GM20431 (cell line): Measurements from ENCODE around the gene ACAD8.
"Not testable (repeated sequence)": the region's sequence is repeated elsewhere in the genome, so short reads cannot be mapped to it uniquely, and the experiment has no call there.

Experiments used
- in situ Hi-C: fragments of 300-500 bp; cut with MseI, MboI; formaldehyde crosslinking; loops from one replicate; pipeline ENCODE4 v1.15.0; 2020; ENCODE audit warnings: low sequenced_read_pairs; ENCODE audit not compliant: unreplicated experiment

Gene ACAD8

DNA sequence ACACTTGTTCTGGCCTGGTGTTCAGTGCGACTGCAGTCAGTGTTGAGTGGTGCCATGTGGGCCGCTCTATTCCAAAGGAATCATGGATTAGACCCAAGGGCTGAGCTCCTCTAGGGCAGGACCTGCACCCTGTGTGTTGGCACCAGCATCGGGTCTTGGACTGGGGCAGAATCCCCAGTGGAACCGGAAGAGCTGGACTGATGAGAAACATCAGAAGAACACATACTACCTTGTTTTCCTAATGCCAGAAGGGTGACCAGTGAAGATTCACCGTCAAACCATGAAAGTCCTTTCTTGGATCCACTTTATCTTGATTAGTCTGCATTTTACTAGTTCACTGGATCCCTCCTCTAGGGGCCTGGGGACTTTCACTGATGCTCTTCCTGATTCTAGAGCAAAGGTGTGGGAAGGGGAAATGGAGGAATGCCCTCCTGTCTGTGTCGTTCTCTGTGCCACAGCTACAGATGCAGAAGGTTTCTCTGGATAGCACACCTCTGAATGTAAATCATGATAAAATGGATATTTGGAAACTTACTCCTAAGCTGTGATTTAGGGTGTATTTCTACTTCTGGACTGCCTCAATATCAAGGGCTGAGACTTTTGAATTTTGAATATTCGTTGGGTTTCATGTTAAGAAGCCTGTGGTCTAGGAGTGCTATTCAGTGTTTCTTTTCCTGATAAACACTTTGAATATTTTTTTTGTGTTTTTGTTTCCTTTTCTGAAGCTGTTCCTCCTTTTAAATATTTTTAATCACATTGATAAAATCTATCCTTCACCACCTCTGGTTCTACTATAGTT is 11.8 kb downstream of the ACAD8 start:
- in situ Hi-C loops: no loop called here

DNA sequence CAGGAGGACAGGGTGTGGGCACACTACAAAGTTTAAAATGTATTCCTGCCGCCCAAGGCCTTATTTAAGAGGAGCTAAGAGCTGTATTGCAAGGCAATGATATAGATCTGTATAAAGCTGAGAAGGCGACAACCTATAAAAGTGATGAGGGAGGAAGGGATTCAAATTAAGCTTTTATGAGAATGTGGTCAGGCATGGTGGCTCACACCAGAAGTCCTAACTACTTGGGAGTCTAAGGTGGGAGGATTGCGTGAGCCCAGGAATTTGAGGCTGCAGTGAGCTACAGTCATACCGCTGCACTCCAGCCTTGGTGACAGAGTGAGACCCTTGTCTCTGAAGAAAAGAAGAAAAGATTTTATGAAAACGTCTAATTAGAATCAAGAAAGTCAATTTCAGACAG is 13.1 kb downstream of the ACAD8 start:
- in situ Hi-C loops: no loop called here

DNA sequence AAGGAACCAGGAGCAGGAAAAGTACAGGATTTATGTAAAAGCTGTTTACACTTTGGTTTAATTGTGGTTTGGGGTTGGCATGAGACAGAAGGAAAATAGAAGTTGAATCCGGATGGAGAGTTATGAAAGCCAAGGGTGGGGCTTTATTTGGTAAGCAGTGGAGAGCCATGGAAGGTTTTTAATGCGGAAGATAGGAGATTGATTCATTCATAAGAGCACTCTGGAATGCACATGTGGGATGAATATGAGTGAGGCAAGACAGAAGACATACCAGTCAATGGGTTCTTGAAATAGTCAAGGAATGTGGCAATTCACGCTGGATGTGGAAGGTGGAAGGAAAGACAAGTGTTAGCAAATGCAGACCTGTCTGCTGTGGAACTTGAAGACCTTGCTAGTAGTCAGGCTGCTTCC is 13.5 kb downstream of the ACAD8 start:
- in situ Hi-C loops: no loop called here

DNA sequence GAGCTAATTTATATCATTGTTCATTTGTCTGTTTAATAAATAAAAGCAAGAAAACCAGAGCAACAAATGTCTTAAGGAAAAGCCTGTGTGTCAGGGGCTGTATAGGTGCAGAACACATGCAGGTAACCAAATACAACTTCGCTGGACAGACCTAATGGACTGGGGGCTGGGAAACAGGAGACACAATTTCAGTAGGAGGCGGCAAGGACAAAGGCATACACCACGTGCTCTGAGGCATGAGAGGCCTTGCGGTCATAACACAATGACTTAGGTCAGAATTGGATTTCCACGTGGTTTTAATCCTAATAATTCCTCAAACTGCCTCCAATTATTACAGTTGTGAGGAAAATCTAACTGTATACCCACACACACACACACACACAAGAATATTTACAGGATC is 14.1 kb downstream of the ACAD8 start:
- in situ Hi-C loops: no loop called here

DNA sequence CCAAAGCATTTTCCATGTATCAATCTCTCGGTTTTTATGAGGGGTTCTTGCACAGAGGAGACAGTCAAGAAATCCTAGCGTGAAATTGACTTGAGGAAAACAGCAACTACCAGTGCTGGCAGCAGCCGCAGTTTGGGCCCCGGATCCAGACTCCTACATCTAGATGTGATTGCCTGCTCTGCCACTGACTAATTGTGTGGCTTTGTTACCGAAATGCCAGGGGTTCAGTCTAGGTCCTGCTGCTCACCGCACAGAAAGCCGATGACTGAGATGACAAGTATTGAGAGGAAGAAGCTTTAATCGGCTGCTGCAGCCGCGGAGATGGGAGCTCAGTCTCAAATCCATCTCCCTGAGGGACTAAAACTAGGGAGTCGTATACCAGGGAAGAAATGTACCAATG is 14.6 kb downstream of the ACAD8 start:
- in situ Hi-C loops: no loop called here

DNA sequence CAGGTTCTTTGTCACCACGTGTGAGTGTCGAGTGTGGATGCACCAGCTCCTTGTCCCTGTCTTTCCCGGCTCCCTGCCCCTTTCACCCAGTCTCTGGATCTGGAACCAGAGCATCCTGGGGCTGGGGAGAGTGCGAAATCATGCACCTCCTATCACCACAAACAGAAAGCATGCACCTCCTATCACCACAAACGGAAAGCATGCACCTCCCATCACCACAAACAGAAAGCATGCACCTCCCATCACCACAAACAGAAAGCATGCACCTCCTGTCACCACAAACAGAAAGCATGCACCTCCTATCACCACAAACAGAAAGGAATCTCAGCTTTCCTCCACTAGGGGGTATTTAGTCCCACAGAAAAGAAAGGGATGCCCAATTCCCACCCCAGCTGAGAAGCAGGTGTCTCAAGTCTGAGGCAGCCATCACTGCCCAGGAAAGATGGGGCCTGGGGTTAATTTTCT is 16.9 kb downstream of the ACAD8 start:
- in situ Hi-C loops: no loop called here

DNA sequence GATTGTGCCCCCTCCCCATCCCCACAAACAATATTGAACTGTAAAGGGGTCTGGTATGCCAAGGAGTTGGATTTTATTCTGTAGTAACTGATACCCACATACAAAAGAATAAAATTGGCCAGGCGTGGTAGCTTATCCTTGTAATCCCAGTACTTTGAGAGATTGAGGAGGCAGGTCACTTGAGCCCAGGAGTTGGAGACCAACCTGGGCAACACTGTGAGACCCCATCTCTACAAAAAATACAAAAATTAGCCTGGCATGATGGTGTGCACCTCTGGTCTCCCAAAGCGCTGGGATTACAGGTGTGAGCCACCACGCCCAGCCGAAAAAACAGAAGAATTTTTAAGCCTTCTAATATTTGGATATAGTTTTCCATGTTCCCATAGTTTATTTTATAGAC is 18.6 kb downstream of the ACAD8 start:
- in situ Hi-C loops: no loop called here

DNA sequence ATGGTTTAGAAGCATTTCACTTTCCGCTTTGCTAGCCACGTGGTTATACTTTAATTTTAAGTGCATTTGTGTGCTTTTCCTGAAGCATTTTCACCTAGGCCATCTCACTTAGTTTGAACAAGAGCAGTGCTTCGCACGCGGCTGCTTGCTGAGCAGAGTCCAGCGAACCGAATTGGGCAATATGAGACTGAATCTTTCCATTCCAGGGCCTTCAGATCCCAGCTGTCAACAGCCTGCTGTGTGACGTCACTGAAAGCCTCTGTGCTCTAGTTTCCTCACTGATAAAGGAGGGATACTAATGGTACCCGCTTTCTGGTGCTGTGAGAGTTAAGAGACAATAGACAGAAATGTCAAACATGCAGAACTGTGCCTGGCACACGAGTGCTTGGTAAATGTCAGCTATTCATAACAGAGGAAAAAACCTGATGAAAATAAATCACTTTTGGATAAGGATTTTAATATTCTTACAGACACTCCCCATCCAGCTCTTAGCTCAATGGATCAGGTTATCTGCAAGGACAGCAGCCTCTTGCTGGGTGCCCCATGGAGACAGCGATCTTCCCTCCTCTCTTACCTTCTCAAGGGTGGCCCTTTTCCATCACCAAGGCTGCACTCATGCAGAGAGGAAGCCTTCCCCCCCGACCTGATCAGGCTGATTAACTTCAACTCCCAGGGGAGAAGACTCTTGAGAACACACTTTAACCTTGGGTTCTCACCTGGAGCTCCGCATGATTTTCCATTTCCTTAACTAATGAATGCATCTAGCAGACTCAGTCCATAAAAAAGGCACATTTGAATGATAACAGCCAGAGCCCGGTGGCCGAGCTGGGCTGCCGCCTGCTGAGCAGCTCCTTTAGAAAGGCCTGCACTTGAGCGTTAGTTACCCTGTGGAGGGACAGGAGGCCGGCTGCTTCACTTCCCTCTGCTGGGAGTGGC is 19.3 kb downstream of the ACAD8 start:
- in situ Hi-C loops: no loop called here

DNA sequence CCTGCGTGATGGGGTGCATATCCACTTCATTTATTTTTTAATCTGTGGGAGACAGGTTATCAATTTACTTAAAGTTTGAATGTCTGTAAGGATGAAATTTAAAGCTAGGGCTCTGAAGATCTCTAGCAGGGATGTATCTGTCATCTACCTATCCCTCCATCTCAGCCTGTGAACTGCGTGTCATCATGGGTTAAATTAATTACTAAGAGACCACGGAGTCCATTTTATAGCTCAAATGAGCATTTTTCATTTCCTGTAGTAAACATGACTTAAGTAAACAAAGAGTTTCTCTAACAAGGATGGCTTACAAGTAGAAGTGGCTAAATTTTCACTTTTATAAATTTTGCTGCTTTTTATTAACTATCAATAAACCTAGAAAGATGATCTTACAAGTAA is 19.9 kb downstream of the ACAD8 start:
- in situ Hi-C loops: no loop called here

DNA sequence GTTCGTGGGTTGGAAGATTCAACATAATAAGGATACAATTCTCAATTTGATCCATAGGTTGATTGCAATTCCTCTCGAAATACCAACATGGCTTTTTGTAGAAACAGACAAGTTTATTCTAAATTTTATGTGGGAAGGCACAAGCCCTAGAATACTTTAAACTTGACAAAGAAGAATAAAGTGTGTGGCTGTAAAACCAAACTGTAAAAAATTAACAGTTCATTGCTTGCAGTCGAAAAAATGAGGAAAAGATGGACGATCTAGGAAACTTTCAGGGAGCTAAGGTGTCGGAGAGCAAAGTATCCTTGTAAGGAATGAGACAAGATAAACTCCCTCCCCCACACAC is 21.8 kb downstream of the ACAD8 start:
- in situ Hi-C loops: no loop called here

DNA sequence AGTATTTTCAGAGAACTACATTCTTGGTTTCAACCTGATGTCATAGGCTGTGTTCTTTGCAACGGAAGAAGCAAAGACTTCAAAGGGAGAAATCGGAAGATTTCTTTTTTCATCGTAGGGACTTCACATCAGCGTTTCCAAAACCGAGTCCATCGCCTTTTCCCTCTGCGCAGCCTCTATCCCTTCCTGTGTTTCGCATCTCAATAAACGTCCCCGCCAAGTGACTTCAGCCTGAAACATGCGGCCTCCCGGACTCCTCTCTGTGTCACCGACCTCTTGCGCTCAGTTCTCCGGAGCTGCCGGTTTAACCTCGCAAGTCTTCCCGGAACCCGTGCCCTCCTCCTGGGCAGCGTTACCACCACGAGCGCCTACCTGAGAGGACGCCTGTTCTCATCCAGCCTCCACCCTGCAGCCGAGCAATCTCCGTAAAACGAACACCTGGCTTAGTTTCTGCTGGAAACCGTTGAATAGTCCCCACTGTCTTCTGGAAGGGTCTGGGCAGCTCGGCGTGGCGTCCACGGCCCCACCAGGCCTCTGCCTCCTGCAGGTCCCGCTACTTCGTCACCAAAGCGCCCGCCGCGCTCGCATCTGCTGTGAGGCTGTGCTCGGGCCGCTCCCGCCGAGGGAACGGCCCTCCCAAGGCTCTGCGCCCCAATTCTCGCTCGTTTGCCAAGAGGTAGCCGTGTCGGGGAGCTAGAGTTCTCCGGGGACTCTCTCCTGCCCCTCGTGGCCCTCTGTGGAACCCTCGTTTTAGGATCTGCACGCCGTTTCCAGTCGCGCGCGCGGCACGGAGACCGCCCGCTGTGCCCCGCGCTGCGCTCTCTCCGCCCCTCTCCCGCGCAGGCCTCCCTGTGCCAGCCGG is 22.4 kb downstream of the ACAD8 start, which contains the start of gene GLB1L3:
Gene GLB1L3 (plus strand): TSS at position 846 of the 862 bp plus-strand sequence. CDS start 362 bp downstream, outside the sequence.
- in situ Hi-C loops: no loop called here

DNA sequence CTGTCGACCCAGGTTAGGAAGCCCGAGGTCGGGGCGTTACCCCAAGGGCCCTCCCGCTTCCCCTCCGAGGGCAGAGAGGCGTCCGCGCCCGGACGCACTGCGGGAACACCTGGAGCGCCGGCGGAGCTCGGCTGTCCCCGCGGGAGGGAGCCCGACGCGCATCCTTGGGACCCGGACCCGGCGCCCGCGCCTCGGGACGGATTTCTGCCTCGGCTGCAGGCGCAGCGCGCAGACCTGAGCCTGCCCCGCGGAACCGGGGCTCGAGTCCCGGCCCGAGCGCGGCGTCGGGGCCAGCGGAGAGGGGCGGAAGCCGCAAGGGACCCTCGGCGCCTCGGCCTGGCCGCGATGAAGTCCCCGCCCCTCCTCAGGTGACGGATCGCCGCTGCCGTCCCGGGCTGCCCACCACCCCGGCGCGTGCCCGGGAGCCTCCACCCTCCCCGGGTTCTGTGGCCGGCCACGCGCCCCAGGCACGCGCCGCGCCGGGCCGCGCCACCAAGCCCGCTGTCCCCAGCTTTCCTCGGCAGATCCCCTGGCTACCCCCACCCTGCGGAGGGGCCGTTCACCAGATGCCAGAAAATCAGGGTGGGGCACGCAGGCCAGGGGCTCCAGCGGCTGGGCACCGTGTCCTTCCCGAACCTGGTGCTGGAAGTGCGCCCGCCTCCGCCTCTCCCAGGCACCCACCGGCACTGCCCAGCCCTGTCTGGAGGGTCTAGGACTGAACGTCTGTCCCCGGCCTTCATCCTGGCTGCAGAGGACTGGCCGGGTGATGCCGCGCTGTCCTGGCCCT is 23.2 kb downstream of the ACAD8 start:
- in situ Hi-C loops: no loop called here

DNA sequence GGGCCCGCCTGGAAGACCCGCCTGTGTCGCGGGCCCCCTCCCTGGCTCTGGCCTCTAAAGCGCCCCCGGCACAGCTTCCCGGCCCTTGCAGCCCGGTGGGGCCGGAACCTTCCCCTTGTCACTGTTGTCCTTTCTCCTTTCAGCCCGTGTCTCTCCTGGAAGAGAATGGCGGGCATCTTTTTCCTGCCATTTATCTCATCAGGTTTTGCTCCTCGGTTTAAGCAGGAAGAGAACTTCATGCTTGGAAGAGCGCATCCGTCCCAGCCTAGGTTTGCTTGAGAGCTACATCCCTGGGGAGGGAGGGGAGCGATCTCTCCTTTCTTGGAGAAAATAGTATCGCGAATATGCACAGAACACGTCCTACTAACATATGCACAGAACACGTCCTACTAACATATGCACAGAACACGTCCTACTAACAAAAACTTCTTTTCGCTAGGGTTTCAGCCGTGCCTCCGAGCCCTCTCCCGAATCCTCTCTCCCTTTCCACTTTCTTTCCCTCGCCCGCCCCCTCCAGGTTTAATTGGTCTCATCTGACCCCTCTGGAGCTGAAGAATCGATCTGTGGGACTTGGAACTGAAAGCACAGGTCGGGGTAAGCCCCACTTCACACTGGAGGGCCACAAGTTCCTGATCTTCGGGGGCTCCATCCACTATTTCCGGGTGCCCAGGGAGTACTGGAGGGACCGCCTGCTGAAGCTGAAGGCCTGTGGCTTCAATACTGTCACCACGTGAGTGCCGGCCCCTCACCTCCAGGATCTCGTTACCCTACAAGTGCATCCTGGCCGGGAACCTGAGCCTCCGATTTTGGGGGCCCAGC is 24.0 kb downstream of the ACAD8 start:
- in situ Hi-C loops: no loop called here

DNA sequence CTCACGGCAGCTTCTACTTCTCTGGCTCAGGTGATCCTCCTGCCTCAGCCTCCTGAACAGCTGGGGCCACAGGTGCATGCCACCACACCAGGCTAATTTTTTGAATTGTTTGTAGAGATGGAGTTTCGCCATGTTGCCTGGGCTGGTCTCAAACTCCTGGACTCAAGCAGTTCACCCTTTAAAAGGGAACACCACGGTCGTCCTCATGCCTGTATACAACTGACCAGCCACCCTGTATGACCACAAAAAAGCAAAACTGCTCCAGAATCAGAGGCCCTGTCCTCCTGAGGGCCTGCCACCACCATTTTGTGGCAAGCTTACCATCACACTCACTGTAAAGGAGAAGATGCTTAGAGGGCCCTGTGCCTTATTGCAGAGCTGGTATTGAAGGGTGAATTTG is 25.0 kb downstream of the ACAD8 start:
- in situ Hi-C loops: no loop called here

DNA sequence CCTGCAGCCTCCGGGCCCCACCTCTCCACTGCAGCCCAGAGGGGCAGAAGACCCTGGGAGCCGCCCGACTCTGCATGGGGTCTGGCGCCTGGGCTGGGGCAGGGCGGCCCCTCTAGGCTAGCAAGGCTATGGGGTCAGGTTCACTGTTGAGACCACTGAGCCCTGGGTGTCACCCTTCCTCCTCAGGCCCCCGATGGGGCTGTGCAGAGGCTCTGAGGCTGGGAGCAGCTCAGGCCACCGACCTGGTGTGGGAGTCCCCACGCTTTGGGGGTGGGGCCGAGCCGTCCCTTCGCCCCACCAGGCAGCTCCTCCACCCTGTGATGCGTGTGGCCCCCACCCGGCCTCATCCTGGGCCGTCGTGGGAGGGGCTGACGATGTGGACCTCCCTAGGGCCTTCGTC is 28.3 kb downstream of the ACAD8 start:
- in situ Hi-C loops: not testable (repeated sequence)

DNA sequence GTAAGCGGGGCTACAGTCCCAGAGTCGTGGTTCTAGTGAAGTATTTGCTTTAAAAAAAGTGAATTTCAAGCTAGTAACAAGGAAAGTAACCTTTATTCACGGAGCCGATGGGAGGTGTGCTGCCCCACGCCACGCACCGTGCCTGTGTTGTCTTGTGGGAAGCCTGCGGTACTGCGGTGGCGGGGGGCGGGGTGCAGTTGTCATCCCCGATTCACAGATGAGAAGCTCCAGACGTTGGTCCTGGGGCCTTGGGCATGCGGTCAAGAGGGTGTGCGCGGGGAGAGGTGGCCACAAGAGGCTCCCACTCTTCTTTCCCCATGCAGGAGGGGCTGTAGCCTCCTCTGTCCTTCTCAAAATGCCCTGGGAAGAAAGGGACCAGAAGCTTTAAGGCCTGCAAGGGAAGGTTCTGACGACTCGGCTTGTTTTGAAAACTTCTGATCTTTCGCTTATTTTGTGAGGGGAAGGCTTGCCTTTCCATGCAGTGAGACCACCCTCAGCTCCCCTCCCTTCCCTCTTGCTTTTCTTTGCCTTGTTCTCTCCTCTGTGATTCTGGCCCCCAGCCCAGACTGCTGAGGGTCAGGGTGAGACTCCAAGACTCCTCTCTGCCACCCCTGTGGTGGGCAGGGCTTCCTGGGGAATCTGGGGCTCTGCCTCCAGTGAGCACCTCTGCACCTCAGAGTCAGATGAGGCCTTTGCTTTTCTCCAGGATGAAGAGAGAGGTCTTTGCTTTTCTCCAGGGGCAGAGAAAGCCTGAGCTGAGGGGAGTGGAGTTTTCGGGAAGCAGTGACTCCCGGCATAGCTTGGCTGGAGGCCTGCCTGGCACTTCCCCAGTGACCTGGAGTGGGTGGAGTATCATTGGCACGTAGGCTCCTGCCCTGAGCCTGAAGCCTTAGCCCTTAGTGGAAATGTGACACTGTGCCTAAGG is 29.0 kb downstream of the ACAD8 start:
- in situ Hi-C loops: no loop called here

DNA sequence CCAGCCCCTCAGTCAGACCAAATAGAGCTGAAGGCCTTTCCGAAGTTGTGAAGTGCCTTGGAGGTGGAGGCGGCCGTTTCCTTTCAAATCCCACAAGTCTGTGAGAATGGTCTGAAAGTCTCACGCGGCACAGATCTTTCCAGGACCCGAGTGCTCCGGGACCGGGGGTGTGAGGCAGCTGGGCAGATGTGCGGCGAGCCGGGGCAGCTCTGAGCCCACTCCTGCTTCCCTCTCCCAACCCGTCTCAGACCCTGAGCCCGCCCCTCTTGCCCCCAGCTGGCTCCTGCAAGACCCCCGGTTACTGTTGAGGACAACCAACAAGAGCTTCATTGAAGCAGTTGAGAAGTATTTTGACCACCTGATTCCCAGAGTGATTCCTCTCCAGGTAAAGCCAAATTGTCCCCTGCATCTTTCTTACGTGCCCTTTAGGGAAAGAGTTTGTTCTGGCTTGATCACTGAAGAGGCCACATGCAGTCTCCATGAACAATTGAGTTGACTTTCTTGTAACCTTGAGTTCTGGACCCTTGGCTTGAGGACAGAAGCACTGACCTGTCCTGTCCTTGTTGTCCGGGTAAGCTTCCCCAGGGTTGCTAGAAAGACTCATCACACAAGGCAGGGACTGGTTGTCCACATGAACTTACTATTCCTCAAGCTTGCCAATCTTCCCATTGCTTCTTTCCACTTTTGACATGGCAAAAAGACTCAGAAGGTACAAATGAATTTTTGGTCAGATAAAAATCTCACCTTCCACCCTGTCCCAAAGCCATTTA is 30.3 kb downstream of the ACAD8 start:
- in situ Hi-C loops: no loop called here
